ENCODE results near the gene SLCO3A1. TPM values are rescaled to one million over a fixed set of nuclear protein-coding genes. Genes with fewer than 3 reads are reported as not detected.
A peak's percentile ranks its signal among the peaks of the same experiment; 100 is the strongest.
"Not testable (repeated sequence)": the region's sequence is repeated elsewhere in the genome, so short reads cannot be mapped to it uniquely, and the experiment has no call there.

The SLCO3A1 gene
- total RNA-seq, 1 donor from 2014 or later = 56.8 TPM

DNA sequence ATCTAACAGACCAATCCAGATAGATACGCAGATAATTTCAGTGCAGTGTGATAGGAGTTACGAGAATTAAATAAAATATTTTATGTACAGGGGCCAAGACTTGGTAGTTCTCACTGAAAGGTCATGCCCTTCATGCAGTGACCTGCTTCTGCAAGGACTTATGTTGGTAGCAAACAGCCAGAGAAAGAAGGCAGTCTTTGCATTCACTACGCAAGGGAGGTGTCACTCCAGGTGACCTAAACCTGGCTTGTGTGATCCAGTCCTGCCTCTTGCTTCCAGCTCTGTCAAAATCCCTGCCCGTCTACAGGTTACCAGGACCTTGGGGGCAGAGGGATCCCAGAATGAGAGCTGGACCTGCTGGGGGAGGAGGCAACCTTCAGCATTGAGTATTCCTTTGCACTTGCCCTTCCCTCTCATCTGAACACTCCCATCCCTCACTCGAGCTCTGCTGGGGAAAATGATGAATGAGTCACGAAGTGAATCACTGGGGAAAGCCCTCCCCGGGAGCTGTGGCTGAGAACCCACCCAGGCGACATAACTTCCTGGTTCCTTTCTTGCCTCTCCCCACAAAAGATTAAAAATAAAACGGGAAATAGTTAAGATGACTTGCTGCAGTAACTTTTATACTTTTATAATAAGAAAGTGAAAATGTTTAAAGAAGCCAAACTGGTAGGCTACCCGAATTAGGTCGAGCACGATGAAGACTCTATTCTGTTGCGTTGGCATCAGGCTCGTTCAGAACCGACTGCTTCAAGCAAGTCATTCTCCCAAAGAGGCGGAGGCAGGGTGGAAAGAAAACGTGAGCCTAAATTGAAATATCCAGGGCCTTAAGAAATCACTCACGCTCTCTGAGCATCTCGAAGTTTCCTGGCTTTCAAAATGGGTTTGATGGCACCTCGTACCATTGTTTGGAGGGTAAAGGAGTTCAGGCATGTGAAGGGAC is 216.1 kb downstream of the SLCO3A1 start:
- no peak for TF ChIP-seq CTCF (IDR thresholded peaks at IDR 0.05; ENCODE audit: borderline replicate concordance)
- H3K27me3 ChIP-seq (ENCODE audit: low read depth) = no peaks in the 10 kb centered on the region
- H3K4me3 ChIP-seq = peak overlapping the region; percentile 50
- intact Hi-C loops (cut with micrococcal nuclease) = loop anchor here (10.0 kb wide), 1 partner anchor 215 kb away; the partner anchor contains the start of gene SLCO3A1
- H3K36me3 ChIP-seq = no peaks in the 10 kb centered on the region
- peaks cover 69% of the 10 kb centered on the region for H3K4me1 ChIP-seq
- peak; percentile 38 for DNase-seq
- no peaks in the 10 kb centered on the region for H3K9me3 ChIP-seq (replicated peaks)
- peak overlapping the region; percentile 76 for H3K27ac ChIP-seq (replicated peaks)

- H3K36me3 ChIP-seq; DNase-seq; H3K27me3 ChIP-seq (ENCODE audit: low read depth); H3K9me3 ChIP-seq (replicated peaks): not testable (repeated sequence)
- Histone ChIP-seq H3K4me3 (peak overlapping the region; percentile 50), H3K27ac (replicated peaks) (peak overlapping the region; percentile 76), H3K4me1 (peaks cover 75% of the 10 kb centered on the region)
- intact Hi-C loops (cut with micrococcal nuclease) = loop anchor here (10.0 kb wide), 1 partner anchor 215 kb away; the partner anchor contains the start of gene SLCO3A1
These were observed 216.7 kb downstream of the SLCO3A1 start for GRCh38 chr15:92070251-92070650.

DNA sequence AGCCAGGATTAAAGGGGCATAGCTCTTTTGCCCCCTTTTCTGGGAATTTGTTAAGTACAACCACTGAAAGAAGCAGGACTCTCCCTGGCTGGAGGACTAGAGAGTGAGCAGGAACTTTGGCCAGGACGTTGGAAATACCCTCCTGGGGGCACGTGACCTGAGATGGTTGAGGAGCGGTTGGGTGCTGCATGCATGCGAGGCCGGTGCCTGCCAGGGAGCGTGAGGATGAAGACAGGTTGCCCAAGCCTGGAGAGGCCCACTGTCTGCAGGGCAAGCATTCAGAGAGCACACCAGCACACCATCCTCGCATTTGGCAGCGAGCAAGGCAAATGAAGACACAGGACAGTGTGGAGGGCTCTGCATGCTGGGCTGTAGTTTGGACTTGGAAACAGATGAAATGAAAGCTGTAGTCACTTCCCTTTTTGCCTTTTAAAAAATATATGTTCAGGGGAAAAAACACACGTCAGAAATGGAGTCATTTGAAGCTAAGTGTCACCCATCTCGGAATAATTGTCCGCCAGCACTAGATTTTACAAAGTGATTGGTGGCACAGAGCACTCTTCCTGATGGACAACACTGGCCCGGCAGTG is 217.6 kb downstream of the SLCO3A1 start:
- H3K9me3 ChIP-seq (replicated peaks) = no peaks in the 10 kb centered on the region
- H3K4me1 ChIP-seq = peaks cover 84% of the 10 kb centered on the region
- H3K27me3 ChIP-seq (ENCODE audit: low read depth) = no peaks in the 10 kb centered on the region
- no peak for TF ChIP-seq CTCF (IDR thresholded peaks at IDR 0.05; ENCODE audit: borderline replicate concordance)
- intact Hi-C loops (cut with micrococcal nuclease) = loop anchor here (10.0 kb wide), 1 partner anchor 216 kb away; the partner anchor contains the start of gene SLCO3A1
- no peaks in the 10 kb centered on the region for H3K36me3 ChIP-seq
- H3K4me3 ChIP-seq = no peak overlapping the region
- peak; percentile 64 for DNase-seq
- H3K27ac ChIP-seq (replicated peaks) = peak overlapping the region; percentile 76

DNA sequence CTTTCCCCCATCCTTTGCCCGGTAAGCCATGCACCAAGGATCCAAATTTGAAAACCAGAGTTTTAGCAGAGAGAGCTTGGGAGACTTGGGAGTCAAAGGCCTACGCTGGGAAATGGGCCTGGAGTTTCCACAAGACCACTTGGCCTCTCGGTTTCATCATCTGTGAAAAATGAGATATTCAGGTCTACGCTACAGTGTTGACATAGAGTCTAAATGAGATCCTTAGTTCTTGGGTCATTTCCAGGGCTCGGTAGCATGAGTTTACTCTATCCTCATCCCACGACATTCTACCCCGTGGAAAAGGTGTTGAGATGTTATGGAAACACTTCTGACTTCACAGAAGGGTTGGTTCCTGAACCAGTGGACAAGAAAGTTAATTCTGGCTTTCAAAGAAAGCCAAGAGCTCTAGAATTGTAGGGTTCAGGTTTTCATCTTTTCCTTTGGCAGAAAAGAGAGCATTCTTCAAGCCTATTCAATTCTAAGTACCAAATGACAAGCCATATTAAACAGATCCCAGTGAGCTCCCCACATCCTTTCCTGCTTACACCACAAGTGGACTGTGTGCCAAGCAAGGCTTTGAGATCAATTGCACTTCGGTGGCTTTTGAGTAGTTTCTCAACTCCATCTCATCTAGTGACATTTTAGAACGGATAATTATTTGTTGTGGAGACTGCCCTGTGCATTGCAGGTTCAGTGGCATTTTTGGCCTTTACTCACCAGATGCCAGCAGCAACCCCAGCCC is 219.7 kb downstream of the SLCO3A1 start:
- no peak overlapping the region for H3K4me3 ChIP-seq
- no peaks in the 10 kb centered on the region for H3K36me3 ChIP-seq
- intact Hi-C loops (cut with micrococcal nuclease) = loop anchor here (10.0 kb wide), 1 partner anchor 218 kb away; the partner anchor contains the start of gene SLCO3A1
- peaks cover 88% of the 10 kb centered on the region for H3K4me1 ChIP-seq
- no peak for TF ChIP-seq CTCF (IDR thresholded peaks at IDR 0.05; ENCODE audit: borderline replicate concordance)
- H3K27me3 ChIP-seq (ENCODE audit: low read depth) = no peaks in the 10 kb centered on the region
- no peak for DNase-seq
- H3K27ac ChIP-seq (replicated peaks) = no peak overlapping the region
- H3K9me3 ChIP-seq (replicated peaks) = no peaks in the 10 kb centered on the region

GRCh38 chr15:92074101-92074500 is 220.6 kb downstream of the SLCO3A1 start:
- Histone ChIP-seq H3K27ac (replicated peaks) (peak overlapping the region; percentile 36), H3K4me3 (no peak overlapping the region), H3K4me1 (peaks cover 79% of the 10 kb centered on the region), H3K36me3 (no peaks in the 10 kb centered on the region), H3K27me3 (ENCODE audit: low read depth) (no peaks in the 10 kb centered on the region), H3K9me3 (replicated peaks) (no peaks in the 10 kb centered on the region)
- DNase-seq = no peak
- intact Hi-C loops (cut with micrococcal nuclease) = loop anchor here (10.0 kb wide), 1 partner anchor 219 kb away; the partner anchor contains the start of gene SLCO3A1
- TF ChIP-seq CTCF (IDR thresholded peaks at IDR 0.05; ENCODE audit: borderline replicate concordance) = no peak
